ENCODE measurements around the gene BAIAP2L2. TPM values are rescaled to one million over a fixed set of nuclear protein-coding genes. Genes with fewer than 3 reads are reported as not detected.
"Not testable (repeated sequence)": the region's sequence is repeated elsewhere in the genome, so short reads cannot be mapped to it uniquely, and the experiment has no call there.

BAIAP2L2 gene
- total RNA-seq, 1 donor from 2014 or later: 6.5 TPM

DNA sequence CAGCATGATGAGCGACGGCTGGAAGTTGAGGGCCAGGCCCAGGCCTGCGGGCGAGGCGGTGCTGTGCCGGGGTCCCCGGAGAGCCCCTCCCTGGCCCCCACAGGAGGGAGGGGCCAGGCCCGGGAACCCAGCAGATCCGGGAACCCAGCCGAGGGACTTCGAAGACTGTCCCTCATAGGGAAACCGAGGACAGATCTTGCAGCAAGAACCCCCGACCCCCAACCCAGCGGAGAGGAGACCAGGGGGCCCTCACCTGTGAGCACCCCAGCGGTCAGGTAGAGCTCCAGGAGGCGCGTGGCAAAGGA, 28.9 kb downstream of the BAIAP2L2 start:
- no peak for DNase-seq (ENCODE audit: low spot score, unreplicated experiment)
- H3K36me3 Mint-ChIP-seq (ENCODE audit: insufficient read depth): peaks cover 9% of the 10 kb centered on the region
- TF ChIP-seq, protein P1, sequence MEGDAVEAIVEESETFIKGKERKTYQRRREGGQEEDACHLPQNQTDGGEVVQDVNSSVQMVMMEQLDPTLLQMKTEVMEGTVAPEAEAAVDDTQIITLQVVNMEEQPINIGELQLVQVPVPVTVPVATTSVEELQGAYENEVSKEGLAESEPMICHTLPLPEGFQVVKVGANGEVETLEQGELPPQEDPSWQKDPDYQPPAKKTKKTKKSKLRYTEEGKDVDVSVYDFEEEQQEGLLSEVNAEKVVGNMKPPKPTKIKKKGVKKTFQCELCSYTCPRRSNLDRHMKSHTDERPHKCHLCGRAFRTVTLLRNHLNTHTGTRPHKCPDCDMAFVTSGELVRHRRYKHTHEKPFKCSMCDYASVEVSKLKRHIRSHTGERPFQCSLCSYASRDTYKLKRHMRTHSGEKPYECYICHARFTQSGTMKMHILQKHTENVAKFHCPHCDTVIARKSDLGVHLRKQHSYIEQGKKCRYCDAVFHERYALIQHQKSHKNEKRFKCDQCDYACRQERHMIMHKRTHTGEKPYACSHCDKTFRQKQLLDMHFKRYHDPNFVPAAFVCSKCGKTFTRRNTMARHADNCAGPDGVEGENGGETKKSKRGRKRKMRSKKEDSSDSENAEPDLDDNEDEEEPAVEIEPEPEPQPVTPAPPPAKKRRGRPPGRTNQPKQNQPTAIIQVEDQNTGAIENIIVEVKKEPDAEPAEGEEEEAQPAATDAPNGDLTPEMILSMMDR (IDR thresholded peaks at IDR 0.05; ENCODE audit: unreplicated experiment): no peak
- peaks cover 4% of the 10 kb centered on the region for H3K4me1 Mint-ChIP-seq (ENCODE audit: low read depth)
- H3K9me3 Mint-ChIP-seq (ENCODE audit: low read depth): no peaks in the 10 kb centered on the region
- H3K4me3 Mint-ChIP-seq (ENCODE audit: low read depth): no peak overlapping the region
- H3K27ac Mint-ChIP-seq: no peak overlapping the region
- peaks cover 8% of the 10 kb centered on the region for H3K27me3 Mint-ChIP-seq

DNA sequence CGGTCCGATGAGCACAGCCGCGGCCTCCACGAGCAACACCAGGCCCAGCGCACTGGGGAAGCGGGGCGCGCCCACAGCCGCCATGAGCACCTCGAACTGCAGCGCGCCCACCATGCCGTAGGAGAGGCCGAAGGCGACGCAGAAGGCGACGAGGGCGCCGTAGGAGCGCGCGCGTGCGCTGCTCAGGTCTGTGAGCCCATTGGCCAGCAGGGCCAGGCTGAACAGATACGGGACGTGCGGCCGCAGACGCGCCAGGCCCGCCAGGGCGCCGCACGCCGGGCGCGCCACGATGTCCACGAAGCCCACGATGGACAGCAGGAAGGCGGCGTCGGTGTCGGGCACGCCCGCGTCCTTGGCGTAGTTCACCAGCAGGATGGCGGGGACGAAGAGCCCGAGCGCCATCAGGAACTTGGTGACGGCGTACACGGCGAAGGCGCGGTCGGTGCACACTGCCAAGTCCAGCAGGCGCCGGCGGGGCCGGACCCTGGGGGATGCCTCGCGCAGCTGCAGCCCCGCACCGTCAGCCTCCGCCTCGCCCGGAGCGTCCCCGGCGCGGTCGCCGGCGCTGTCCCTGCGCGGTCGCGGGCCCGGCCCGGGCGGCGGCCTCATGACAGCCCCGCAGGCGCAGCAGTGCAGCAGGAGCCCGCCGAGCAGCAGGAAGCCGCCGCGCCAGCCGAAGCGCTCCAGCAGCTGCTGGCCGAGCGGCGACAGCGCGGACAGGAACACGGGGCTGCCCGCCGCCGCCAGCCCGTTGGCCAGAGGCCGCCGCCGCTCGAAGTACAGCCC, 29.4 kb downstream of the BAIAP2L2 start:
- Mint-ChIP-seq H3K4me3 (ENCODE audit: low read depth) (no peak overlapping the region), H3K9me3 (ENCODE audit: low read depth) (no peaks in the 10 kb centered on the region), H3K4me1 (ENCODE audit: low read depth) (peaks cover 4% of the 10 kb centered on the region), H3K36me3 (ENCODE audit: insufficient read depth) (peaks cover 9% of the 10 kb centered on the region), H3K27ac (no peak overlapping the region), H3K27me3 (peaks cover 8% of the 10 kb centered on the region)
- TF ChIP-seq, protein P1 (IDR thresholded peaks at IDR 0.05; ENCODE audit: unreplicated experiment): no peak
- no peak for DNase-seq (ENCODE audit: low spot score, unreplicated experiment)

DNA sequence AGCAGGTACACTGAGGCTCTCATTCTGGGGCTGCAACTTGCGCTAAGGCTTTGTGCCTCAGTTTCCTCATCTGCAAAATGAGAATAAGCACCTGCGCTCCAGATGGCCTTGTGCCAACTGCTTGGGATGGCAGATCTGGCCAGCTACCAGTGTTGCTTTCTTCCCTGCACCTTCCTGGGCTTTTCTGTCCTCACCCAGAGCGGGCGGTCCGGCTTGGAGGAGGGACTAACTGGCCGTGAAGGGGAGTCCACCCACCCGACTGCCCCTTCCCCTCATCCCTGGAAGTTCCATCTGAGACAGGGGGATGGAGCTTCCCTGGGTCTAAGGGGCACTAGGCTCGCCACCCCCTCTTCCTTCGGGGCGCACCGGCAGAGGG, 30.0 kb downstream of the BAIAP2L2 start:
- no peak overlapping the region for H3K27ac Mint-ChIP-seq
- peaks cover 8% of the 10 kb centered on the region for H3K27me3 Mint-ChIP-seq
- no peak for DNase-seq (ENCODE audit: low spot score, unreplicated experiment)
- no peak overlapping the region for H3K4me3 Mint-ChIP-seq (ENCODE audit: low read depth)
- H3K4me1 Mint-ChIP-seq (ENCODE audit: low read depth): peaks cover 4% of the 10 kb centered on the region
- H3K9me3 Mint-ChIP-seq (ENCODE audit: low read depth): no peaks in the 10 kb centered on the region
- TF ChIP-seq, protein P1 (IDR thresholded peaks at IDR 0.05; ENCODE audit: unreplicated experiment): no peak
- peaks cover 9% of the 10 kb centered on the region for H3K36me3 Mint-ChIP-seq (ENCODE audit: insufficient read depth)

DNA sequence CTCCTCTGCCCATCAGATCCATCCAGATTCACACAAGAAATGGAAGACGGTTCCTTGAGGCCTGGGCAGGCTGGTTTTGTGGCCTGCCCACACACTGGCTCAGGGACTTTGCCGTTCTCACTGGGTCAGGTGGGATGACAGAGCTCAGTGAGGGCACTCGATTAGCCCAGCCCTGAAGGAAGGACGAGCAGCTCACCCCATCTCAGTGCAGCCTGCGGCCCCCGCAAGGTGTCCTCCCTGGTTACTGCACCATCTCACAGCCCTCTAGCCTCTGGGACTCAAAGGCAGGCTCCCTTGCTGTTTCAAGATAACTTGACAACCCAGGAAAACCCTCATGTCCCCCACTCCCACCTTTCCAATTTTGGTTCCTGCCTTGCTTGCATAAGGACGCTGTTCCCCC, 30.7 kb downstream of the BAIAP2L2 start:
- Mint-ChIP-seq H3K27me3 (peaks cover 8% of the 10 kb centered on the region), H3K4me3 (ENCODE audit: low read depth) (no peak overlapping the region), H3K9me3 (ENCODE audit: low read depth) (no peaks in the 10 kb centered on the region), H3K36me3 (ENCODE audit: insufficient read depth) (peaks cover 9% of the 10 kb centered on the region), H3K4me1 (ENCODE audit: low read depth) (peaks cover 4% of the 10 kb centered on the region), H3K27ac (no peak overlapping the region)
- TF ChIP-seq, protein P1 (IDR thresholded peaks at IDR 0.05; ENCODE audit: unreplicated experiment): no peak
- DNase-seq (ENCODE audit: low spot score, unreplicated experiment): no peak

DNA sequence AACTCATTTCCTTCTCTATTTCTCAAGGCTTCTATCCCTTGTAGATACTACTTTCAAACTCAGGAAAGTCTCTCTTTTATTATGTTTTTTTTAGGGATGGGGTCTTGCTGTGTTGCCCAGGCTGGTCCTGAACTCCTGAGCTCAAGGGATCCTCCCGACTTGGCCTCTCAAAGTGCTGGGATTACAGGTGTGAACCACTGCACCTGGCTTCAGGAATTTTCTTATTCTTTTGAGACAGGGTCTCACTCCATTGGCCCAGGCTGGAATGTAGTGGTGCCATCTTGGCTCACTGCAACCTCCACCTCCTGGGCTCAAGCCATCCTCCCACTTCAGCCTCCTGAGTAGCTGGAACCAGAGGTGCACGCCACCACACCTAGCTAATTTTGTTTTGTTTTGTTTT, 31.3 kb downstream of the BAIAP2L2 start:
- H3K27me3 Mint-ChIP-seq; H3K4me3 Mint-ChIP-seq (ENCODE audit: low read depth); H3K27ac Mint-ChIP-seq; H3K36me3 Mint-ChIP-seq (ENCODE audit: insufficient read depth); H3K4me1 Mint-ChIP-seq (ENCODE audit: low read depth); H3K9me3 Mint-ChIP-seq (ENCODE audit: low read depth); DNase-seq (ENCODE audit: low spot score, unreplicated experiment): not testable (repeated sequence)
